Measurements from ENCODE around the gene KLHL29.
"Not testable (repeated sequence)": the region's sequence is repeated elsewhere in the genome, so short reads cannot be mapped to it uniquely, and the experiment has no call there.

- TF ChIP-seq CTCF (IDR thresholded peaks at IDR 0.05); POLR2AphosphoS5 (IDR thresholded peaks at IDR 0.05; ENCODE audit: low read depth, low read length): not testable (repeated sequence)
Measured at GRCh38 chr2:23391237-23391736, 6.3 kb downstream of the KLHL29 start.

All from Panc1 (cell line).